Breast epithelium (tissue), 4 donors: ENCODE measurements around the gene ANKZF1. TPM values are rescaled to one million over a fixed set of nuclear protein-coding genes. Genes with fewer than 3 reads are reported as not detected.
A peak's percentile ranks its signal among the peaks of the same experiment; 100 is the strongest.

Experiments used
- DNase-seq, 2 donors: peaks; one replicate each; pipeline ENCODE4 v3.0.0-alpha.2; 2019; ENCODE audit warnings: low spot score in 2 of 2
- H3K27ac ChIP-seq, 2 donors: fragments of 200-600 bp; sonication (generic) in 1 of 2; one replicate each; pipeline ENCODE4 v1.5.1; 2016 to 2019; ENCODE audit warnings: mild to moderate bottlenecking in 1 of 2
- H3K27me3 ChIP-seq, 2 donors: fragments of 200-600 bp; sonication (generic) in 1 of 2; one replicate each; pipeline versions ENCODE4 v1.5.1 to v1.6.0; 2017 to 2019; ENCODE audit warnings: control low read depth in 1 of 2, mild to moderate bottlenecking in 1 of 2
- H3K36me3 ChIP-seq: fragments of 200-600 bp; one replicate; pipeline ENCODE4 v1.5.1; 2019
- H3K4me1 ChIP-seq, 2 donors: fragments of 200-600 bp; sonication (generic); one replicate each; pipeline ENCODE4 v1.5.1; 2016 to 2019; ENCODE audit warnings: control low read depth in 1 of 2
- H3K4me3 ChIP-seq, 3 donors: fragments of 200-600 bp; sonication (generic); 1 replicate in 2 of 3; 2 replicates in 1 of 3; pipeline ENCODE4 v1.5.1; 2016 to 2019; ENCODE audit warnings: mild to moderate bottlenecking in 3 of 3, moderate library complexity in 2 of 3
- H3K9me3 ChIP-seq, 2 donors: fragments of 200-600 bp; sonication (generic) in 1 of 2; one replicate each; pipeline ENCODE4 v1.5.1; 2016 to 2019; ENCODE audit warnings: control low read depth in 1 of 2
- CTCF ChIP-seq, 3 donors: fragments of 450-650 bp; IDR thresholded peaks; one replicate each; pipeline ENCODE4 v1.5.1; 2016 to 2017; ENCODE audit warnings: antibody characterized with exemption in 3 of 3, mild to moderate bottlenecking in 3 of 3, moderate library complexity in 3 of 3
- POLR2A ChIP-seq: fragments of 450-650 bp; IDR thresholded peaks from one replicate; pipeline ENCODE4 v1.6.1; 2016; ENCODE audit warnings: antibody characterized with exemption, mild to moderate bottlenecking, moderate library complexity
- POLR2AphosphoS5 ChIP-seq, 3 donors: sonication (generic); formaldehyde crosslinking; IDR thresholded peaks; one replicate each; pipeline ENCODE4 v1.6.1; 2017; ENCODE audit warnings: antibody characterized with exemption in 3 of 3
- intact Hi-C: fragments of 100-400 bp; cut with DNase I; formaldehyde crosslinking; loops from one replicate; pipeline ENCODE4 v1.15.1; 2023; ENCODE audit warnings: low total_unique reads
- total RNA-seq, 3 donors: library from RNA; depleted of rRNA; stranded (reverse); fragments of >200 nt; gene quantifications; one replicate each; pipeline ENCODE4 v1.1.0, GENCODE V29; 2016

Gene ANKZF1
- total RNA-seq, 3 donors from 2014 or later: 29.3 to 101 (median 67.8) TPM

GRCh38 chr2:219272995-219273394 lies 43.4 kb downstream of the ANKZF1 start:
- peaks cover 1 to 3% of the 10 kb centered on the region in 2 donors for H3K4me1 ChIP-seq
- no peaks in the 10 kb centered on the region for H3K27me3 ChIP-seq
- intact Hi-C loops: no loop called here
- TF ChIP-seq POLR2A (no peak), CTCF (IDR thresholded peaks at IDR 0.05) (no peak), POLR2AphosphoS5 (IDR thresholded peaks at IDR 0.05) (no peak)
- H3K27ac ChIP-seq: no peak overlapping the region
- DNase-seq: no peak
- H3K9me3 ChIP-seq: no peaks in the 10 kb centered on the region
- H3K4me3 ChIP-seq: no peak overlapping the region
- H3K36me3 ChIP-seq: no peaks in the 10 kb centered on the region

- Histone ChIP-seq H3K27ac (peak overlapping the region; percentile 98), H3K4me3 (peak overlapping the region in 1 of 3 donors; percentile 44), H3K4me1 (peaks cover 8 to 9% of the 10 kb centered on the region in 2 donors), H3K27me3 (no peaks in the 10 kb centered on the region), H3K9me3 (no peaks in the 10 kb centered on the region), H3K36me3 (no peaks in the 10 kb centered on the region)
- TF ChIP-seq POLR2AphosphoS5 (IDR thresholded peaks at IDR 0.05): peak in 1 of 3 donors; percentile 46
- TF ChIP-seq POLR2A: no peak
- intact Hi-C loops: no loop called here
- DNase-seq: peak; percentile 74 to 91
Observed at GRCh38 chr2:219273937-219274336, 44.3 kb downstream of the ANKZF1 start.

GRCh38 chr2:219274361-219274921 lies 44.8 kb downstream of the ANKZF1 start:
- intact Hi-C loops: no loop called here
- DNase-seq: peak in 1 of 2 donors; percentile 88
- TF ChIP-seq CTCF (IDR thresholded peaks at IDR 0.05) (no peak), POLR2A (no peak), POLR2AphosphoS5 (IDR thresholded peaks at IDR 0.05) (peak in 1 of 3 donors; percentile 32)
- H3K36me3 ChIP-seq: no peaks in the 10 kb centered on the region
- peak overlapping the region; percentile 98 for H3K27ac ChIP-seq
- no peaks in the 10 kb centered on the region for H3K27me3 ChIP-seq
- peaks cover 8 to 9% of the 10 kb centered on the region in 2 donors for H3K4me1 ChIP-seq
- H3K4me3 ChIP-seq: peak overlapping the region in 1 of 3 donors; percentile 44
- H3K9me3 ChIP-seq: no peaks in the 10 kb centered on the region

- TF ChIP-seq CTCF (IDR thresholded peaks at IDR 0.05) (peak; percentile 88 to 98 (median 91)), POLR2A (no peak), POLR2AphosphoS5 (IDR thresholded peaks at IDR 0.05) (peak in 1 of 3 donors; percentile 37)
- Histone ChIP-seq H3K27ac (peak overlapping the region; percentile 98), H3K4me3 (peak overlapping the region in 2 of 3 donors; percentile 13 to 87), H3K36me3 (no peaks in the 10 kb centered on the region), H3K27me3 (no peaks in the 10 kb centered on the region), H3K4me1 (peaks cover 13 to 16% of the 10 kb centered on the region in 2 donors), H3K9me3 (no peaks in the 10 kb centered on the region)
- intact Hi-C loops: loop anchor here (2.0 kb wide), 1 partner anchor 41 kb away; no protein-coding TSS in a partner anchor
- DNase-seq: peak; percentile 77 to 87
Observed at GRCh38 chr2:219277703-219278654, 48.4 kb downstream of the ANKZF1 start.

GRCh38 chr2:219278655-219279150 lies 49.1 kb downstream of the ANKZF1 start:
- TF ChIP-seq CTCF (IDR thresholded peaks at IDR 0.05): no peak
- no peak for TF ChIP-seq POLR2A
- TF ChIP-seq POLR2AphosphoS5 (IDR thresholded peaks at IDR 0.05): no peak
- intact Hi-C loops: loop anchor here (2.0 kb wide), 1 partner anchor 42 kb away; no protein-coding TSS in a partner anchor
- no peaks in the 10 kb centered on the region for H3K27me3 ChIP-seq

More at GRCh38 chr2:219278655-219279150, 49.1 kb downstream of the ANKZF1 start:
- peaks cover 13 to 16% of the 10 kb centered on the region in 2 donors for H3K4me1 ChIP-seq
- H3K36me3 ChIP-seq: no peaks in the 10 kb centered on the region
- DNase-seq: no peak
- peak overlapping the region; percentile 98 for H3K27ac ChIP-seq
- peak overlapping the region; percentile 72 to 87 (median 84) for H3K4me3 ChIP-seq
- H3K9me3 ChIP-seq: no peaks in the 10 kb centered on the region
